GM04504 (cell line): ENCODE measurements around the gene DAP3.
"Not testable (repeated sequence)": the region's sequence is repeated elsewhere in the genome, so short reads cannot be mapped to it uniquely, and the experiment has no call there.

Experiments used
- DNase-seq: peaks from one replicate; pipeline ENCODE4 v3.0.0-alpha.2; 2012; ENCODE audit warnings: low read depth

Gene DAP3

DNA sequence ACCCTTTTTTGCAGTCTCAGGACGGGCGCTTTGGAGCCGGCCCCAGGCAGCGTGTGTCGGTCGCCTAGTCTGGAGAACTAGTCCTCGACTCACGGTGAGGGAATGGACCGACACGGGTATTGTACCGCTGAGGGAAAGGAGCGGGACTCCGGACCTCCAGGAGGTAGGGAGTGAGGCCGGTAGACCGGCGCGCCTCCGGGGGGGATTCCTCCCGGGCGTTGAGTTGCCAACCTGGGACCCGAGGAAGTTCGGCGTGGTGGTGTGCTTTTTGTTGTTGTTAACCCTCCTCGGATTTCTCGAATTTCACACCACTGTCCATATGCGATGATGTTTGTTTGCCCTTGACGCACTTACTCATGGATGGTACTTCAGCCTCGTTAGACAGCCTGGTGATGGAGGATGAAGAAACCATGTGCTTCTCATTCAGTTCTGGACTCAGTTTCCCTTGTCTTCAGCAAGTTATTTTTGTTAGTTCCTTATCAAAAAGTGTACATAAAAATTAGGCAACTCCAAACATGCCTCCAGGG is at the start of gene DAP3:
Gene DAP3 (plus strand): TSS at position 11 of the 527 bp plus-strand sequence. CDS start 20,689 bp downstream, outside the sequence.
- DNase-seq = not testable (repeated sequence)

GRCh38 chr1:155640367-155640766 is 48.5 kb upstream of the DAP3 start:
- DNase-seq = no peak

- DNase-seq = not testable (repeated sequence)
Measured at GRCh38 chr1:155642559-155643180, 46.2 kb upstream of the DAP3 start.

DNA sequence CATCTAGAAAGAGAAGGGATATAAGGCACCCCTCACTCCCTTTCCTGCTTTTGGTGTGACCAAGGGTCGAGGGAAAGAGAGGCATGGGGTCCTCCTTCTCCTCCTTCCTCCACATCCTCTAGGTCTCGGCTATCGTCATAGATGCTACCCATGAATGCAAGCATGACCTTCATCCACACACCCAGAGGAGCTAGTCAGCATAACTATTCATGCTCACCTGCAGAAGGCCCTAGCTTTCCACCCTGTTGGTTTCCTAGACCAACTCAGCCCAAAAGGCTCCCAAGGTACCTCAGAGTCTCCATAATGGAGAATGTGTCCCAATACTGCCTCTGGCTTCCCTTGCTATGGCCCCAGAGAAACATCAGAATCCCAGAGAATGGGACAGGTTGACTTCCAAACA is 45.7 kb upstream of the DAP3 start:
- no peak for DNase-seq

DNA sequence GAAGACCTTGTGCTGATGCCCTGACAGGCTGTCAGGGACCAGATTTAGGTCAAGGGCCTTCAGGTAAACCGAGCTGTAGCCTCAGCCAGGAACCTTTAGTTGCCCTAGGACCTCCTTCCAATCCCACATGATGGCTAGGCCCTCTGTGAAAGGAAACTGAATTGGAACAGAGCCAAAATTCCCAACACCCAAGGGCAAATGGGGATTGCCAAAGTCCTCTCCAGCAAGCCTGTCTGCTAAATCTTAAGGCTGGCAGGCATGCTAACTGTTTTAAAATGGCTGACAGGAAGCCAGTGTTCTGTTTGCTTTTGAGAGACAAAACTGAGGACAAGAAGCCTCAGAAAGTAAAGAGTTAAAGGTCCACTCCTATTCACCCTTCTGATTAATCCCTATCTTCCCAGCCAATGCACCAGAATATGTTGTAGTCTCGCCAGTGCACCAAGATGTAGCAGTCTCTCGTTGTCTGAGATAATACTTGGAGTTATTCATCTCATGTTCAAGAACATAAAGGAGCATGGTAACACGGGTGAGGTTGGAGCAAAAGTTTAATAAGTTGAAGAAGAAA is 43.8 kb upstream of the DAP3 start:
- no peak for DNase-seq

DNA sequence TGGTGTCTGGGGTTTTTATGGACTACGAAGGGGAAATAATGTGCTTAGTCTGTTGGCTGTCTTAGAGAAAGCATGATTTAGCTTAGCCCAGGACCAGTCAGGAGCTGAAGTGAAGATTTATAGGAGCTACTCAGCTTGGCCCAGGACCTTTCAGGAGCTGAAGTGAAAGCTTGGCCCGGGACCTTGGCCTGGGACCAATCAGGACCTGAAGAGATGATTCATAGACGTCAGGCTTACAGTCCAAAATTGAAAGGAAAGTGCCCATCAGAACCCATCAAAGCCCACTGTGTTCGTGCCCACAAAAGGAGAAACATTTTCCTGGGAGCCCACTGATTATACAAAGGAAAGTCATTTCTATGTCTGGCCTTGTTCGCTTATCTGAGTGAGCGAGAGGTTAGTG is 43.2 kb upstream of the DAP3 start:
- DNase-seq = no peak

DNA sequence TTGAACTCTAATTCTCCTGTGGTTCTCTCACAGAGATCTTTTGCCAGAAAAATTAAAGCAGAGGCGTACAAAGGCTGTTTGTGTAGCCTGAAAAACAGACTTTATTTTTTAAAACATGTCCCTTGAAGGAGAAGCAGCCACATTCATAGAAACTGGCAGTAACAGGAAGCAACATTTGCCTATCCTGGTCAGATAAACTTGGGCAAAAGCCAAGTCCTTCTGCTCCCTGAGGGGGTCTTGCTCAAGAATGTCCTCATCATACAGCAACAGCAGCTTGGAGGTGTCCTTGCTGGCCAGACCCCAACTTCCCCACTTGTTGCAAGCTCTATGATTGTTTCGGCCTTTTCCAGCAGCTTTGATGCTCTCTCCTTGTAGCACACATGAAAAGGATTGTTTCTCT is 42.6 kb upstream of the DAP3 start:
- no peak for DNase-seq

GRCh38 chr1:155648207-155649147 is 40.4 kb upstream of the DAP3 start:
- peak; percentile 71 for DNase-seq

GRCh38 chr1:155649676-155650075 is 39.2 kb upstream of the DAP3 start:
- no peak for DNase-seq

DNA sequence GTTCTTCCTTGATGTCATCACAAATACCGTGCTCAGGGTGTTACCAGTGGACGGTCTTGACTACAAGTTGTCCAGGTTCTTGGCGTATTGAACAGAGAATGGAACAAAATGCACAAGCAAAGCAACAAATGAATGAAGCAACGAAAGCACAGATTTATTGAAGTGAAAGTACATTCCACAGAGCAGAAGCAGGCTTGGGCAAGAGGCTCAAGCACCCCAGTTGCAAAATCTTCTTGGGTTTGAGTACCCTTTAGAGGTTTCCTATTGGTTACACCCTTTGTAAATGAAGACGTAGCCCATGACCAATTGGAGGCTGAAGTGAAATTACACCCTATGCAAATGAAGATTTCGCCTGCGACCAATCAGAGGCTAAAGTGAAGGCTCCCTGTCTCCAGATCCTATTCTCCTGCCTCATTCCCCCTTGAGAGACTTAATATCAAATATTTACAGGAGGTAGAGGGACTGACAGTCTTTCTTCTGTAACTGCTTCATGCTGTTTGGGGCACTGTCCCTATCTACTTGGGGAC is 38.6 kb upstream of the DAP3 start:
- no peak for DNase-seq

GRCh38 chr1:155651861-155652661 is 36.8 kb upstream of the DAP3 start:
- DNase-seq = no peak

DNA sequence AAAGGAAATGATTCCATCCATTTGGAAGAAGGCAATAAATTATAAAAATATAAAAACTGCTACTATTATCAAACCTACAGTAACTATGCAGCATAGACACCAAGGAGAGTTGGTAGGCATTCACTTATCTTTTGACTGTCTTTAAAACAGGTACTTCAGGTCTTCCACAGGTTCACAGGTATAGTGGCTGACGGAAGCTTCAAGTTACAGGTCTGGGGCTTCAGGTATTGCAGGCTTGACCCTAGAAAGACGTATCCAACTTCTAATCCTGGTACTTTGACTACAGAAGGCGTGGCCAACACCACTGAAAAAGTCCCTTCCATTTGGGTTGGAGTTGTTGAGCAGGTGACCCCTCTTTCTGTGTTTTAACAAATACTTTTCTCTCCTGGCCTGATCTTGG is 35.9 kb upstream of the DAP3 start:
- no peak for DNase-seq

DNA sequence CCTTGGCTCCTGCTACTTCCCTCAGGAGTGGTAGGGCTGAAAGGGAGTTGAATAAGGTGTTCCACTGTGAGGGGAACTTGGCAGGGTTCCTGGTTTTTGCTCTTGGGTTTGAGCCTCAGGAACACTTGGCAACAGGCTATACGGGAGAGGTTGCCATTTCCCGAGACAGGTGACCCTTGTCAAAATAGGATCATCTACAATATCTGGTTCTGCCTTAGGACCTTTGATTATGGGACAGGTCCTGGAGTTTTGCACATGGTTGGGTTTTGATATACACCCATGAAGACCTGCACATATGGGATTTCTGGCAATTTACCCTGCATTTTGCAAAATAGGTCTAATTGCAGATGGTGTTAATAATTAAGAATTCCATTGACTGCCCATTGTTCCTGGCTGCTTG is 31.4 kb upstream of the DAP3 start:
- DNase-seq = no peak

DNA sequence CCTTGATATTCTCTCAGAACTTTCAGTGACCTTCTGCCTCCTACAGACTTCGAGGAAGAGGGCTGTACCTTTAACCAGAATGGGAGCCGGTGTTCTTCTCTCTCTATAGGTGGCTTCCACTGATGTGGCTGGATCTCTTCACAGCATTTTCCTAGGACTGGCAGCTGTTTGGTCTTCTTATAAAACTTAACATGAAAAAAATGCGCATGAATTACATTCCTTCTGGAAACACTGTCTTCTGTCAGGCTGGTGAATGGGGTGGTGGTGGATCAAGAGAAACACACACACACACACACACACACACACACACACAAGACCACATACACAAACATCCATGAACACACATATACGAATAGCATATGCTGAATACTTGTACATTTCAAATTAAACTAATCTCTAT is 27.7 kb upstream of the DAP3 start:
- DNase-seq = not testable (repeated sequence)

GRCh38 chr1:155669233-155670162 is 19.4 kb upstream of the DAP3 start:
- DNase-seq = no peak

DNA sequence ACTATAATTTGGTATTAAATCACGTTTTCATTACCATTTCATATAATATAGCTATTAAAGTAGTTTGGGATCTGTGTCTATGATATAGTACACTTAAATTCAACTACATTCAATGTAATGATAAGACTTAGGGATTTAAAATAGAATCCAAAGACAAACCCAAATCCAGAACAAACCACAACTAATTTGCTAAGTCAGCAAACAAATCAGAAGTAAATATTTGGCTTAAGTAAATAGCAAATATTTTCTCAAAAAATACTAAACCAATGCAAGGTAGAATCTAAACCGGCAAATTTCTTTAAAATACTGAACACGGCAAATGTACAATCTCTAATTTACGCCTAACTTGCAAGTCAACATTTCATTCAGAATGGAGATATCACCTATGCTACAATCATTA is 17.1 kb upstream of the DAP3 start:
- no peak for DNase-seq

GRCh38 chr1:155673003-155673402 is 15.9 kb upstream of the DAP3 start:
- DNase-seq = no peak

GRCh38 chr1:155678027-155678426 is 10.9 kb upstream of the DAP3 start:
- no peak for DNase-seq

- not testable (repeated sequence) for DNase-seq
Measured at GRCh38 chr1:155678992-155679391, 9.9 kb upstream of the DAP3 start.

GRCh38 chr1:155680531-155680930 is 8.4 kb upstream of the DAP3 start:
- no peak for DNase-seq

DNA sequence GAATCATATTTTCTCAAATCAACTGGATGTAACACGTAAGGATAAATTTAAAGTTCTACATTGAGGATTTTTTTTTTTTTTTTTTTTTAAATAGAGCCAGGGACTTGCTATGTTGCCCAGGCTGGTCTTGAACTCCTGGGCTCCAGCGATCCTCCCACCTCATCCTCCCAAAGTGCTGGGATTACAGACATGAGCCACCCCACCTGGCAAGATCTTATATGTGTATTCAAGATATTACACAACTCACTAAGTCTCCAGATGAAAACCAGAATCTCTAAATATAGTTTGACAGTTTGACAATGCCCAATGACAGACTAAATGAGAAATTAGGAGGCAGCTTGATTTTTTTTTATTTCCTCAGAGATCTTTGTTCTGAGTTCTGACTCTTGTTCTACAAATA is 7.1 kb upstream of the DAP3 start:
- DNase-seq = no peak
